DOHH2 (cell line): ENCODE data around the gene MRAP2.

Experiments
- EZH2phosphoT487 ChIP-seq: fragments of 200-600 bp; sonication (generic); IDR thresholded peaks from 2 replicates; pipeline ENCODE4 v1.6.1; 2017; ENCODE audit warnings: borderline replicate concordance, mild to moderate bottlenecking, antibody characterized with exemption, low read length, moderate library complexity, mixed read lengths
- TF ChIP-seq, protein P1 (sequence below): fragments of 200-600 bp; sonication (generic); IDR thresholded peaks from one replicate; pipeline ENCODE4 v1.5.1; 2014; ENCODE audit warnings: antibody characterized with exemption, mild to moderate bottlenecking, low read depth, low read length; ENCODE audit not compliant: poor library complexity, severe bottlenecking

DNA sequence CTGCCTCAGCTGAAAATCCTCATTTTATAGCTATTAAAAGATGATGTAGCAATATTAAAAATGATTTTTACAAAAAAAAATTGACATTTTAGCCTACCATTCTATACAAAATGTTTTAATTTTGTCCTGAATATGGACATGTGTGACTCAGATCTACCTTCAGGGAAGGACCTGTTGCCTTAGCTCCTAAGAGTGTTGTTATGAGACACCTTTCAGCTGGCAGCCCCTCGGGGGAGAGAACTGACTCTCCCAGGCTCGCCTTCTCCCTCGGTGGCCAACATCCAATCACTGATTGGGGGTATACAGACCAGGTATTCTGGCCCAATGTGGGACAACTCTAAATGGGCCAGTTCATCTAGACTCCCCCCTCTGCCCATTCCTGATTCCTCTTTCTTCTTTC, 32.5 kb upstream of the MRAP2 start:
- TF ChIP-seq, protein P1, sequence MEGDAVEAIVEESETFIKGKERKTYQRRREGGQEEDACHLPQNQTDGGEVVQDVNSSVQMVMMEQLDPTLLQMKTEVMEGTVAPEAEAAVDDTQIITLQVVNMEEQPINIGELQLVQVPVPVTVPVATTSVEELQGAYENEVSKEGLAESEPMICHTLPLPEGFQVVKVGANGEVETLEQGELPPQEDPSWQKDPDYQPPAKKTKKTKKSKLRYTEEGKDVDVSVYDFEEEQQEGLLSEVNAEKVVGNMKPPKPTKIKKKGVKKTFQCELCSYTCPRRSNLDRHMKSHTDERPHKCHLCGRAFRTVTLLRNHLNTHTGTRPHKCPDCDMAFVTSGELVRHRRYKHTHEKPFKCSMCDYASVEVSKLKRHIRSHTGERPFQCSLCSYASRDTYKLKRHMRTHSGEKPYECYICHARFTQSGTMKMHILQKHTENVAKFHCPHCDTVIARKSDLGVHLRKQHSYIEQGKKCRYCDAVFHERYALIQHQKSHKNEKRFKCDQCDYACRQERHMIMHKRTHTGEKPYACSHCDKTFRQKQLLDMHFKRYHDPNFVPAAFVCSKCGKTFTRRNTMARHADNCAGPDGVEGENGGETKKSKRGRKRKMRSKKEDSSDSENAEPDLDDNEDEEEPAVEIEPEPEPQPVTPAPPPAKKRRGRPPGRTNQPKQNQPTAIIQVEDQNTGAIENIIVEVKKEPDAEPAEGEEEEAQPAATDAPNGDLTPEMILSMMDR: no peak
- no peak for TF ChIP-seq EZH2phosphoT487
